ENCODE measurements around the gene TMOD1. TPM values are rescaled to one million over a fixed set of nuclear protein-coding genes. Genes with fewer than 3 reads are reported as not detected.

The TMOD1 gene
- total and polyA plus RNA-seq, 9 of the 15 experiments (the other 6 are each of a cell fraction or from before 2014, with no cell fraction given): 7.1 to 41.2 (median 14.2) TPM

DNA sequence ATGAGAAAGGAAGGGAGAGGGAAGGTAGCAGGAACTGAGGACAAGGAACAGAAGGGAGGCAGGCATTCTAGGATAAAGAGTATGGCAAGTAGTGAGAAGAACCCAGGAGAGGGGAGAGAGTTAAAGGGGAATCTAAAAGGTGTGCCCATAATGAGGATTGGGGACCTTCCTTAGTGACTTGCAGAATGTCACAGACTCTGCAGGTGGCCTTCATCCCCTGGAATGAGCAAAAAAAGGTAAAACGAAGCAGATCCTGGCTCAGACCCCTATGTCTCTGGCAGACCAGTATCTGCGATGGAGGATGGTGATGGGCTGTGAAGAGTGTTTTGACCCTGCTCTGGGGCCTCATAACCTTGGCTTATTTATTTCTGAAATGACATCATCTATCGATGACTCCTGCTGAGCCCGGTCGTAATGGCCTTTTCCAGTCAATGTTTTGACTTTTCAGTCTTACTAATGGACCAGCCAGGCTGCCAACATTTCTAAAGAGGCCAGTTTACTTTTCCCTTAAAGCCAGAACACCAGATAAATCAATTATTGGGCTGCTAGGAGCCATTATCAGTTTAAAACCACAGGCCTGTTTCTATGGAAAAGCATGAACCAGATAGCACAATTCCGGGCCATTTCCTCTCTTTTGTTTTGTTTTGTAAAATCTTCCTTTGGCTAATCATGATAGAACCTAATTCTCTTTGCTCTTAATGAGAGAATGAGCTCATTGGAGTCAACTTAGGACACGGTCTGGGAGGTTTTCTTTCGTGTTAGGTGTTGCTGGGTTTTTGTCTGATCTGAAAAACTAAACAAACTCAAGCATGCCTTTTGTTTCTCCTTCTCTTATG lies 3.1 kb downstream of the TMOD1 start (continued):
- TF ChIP-seq, protein P1, sequence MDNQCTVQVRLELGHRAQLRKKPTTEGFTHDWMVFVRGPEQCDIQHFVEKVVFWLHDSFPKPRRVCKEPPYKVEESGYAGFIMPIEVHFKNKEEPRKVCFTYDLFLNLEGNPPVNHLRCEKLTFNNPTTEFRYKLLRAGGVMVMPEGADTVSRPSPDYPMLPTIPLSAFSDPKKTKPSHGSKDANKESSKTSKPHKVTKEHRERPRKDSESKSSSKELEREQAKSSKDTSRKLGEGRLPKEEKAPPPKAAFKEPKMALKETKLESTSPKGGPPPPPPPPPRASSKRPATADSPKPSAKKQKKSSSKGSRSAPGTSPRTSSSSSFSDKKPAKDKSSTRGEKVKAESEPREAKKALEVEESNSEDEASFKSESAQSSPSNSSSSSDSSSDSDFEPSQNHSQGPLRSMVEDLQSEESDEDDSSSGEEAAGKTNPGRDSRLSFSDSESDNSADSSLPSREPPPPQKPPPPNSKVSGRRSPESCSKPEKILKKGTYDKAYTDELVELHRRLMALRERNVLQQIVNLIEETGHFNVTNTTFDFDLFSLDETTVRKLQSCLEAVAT (IDR thresholded peaks at IDR 0.05): 0 out of 4 replicates have a peak, but pooled peaks of 1 of the 2 experiments have one; percentile 48
- TF ChIP-seq, protein P2, sequence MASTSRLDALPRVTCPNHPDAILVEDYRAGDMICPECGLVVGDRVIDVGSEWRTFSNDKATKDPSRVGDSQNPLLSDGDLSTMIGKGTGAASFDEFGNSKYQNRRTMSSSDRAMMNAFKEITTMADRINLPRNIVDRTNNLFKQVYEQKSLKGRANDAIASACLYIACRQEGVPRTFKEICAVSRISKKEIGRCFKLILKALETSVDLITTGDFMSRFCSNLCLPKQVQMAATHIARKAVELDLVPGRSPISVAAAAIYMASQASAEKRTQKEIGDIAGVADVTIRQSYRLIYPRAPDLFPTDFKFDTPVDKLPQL (IDR thresholded peaks at IDR 0.05; ENCODE audit: extremely low read depth, insufficient read length): no peak
- no peak for TF ChIP-seq STAG1 (CRISPR knock-in tag; IDR thresholded peaks at IDR 0.05; ENCODE audit: borderline replicate concordance)
- no peak for TF ChIP-seq NBN (IDR thresholded peaks at IDR 0.05; ENCODE audit: low read depth)
- TF ChIP-seq, protein P3, sequence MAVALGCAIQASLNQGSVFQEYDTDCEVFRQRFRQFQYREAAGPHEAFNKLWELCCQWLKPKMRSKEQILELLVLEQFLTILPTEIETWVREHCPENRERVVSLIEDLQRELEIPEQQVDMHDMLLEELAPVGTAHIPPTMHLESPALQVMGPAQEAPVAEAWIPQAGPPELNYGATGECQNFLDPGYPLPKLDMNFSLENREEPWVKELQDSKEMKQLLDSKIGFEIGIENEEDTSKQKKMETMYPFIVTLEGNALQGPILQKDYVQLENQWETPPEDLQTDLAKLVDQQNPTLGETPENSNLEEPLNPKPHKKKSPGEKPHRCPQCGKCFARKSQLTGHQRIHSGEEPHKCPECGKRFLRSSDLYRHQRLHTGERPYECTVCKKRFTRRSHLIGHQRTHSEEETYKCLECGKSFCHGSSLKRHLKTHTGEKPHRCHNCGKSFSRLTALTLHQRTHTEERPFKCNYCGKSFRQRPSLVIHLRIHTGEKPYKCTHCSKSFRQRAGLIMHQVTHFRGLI (CRISPR knock-in tag; IDR thresholded peaks at IDR 0.05): no peak
- TF ChIP-seq, protein P4, sequence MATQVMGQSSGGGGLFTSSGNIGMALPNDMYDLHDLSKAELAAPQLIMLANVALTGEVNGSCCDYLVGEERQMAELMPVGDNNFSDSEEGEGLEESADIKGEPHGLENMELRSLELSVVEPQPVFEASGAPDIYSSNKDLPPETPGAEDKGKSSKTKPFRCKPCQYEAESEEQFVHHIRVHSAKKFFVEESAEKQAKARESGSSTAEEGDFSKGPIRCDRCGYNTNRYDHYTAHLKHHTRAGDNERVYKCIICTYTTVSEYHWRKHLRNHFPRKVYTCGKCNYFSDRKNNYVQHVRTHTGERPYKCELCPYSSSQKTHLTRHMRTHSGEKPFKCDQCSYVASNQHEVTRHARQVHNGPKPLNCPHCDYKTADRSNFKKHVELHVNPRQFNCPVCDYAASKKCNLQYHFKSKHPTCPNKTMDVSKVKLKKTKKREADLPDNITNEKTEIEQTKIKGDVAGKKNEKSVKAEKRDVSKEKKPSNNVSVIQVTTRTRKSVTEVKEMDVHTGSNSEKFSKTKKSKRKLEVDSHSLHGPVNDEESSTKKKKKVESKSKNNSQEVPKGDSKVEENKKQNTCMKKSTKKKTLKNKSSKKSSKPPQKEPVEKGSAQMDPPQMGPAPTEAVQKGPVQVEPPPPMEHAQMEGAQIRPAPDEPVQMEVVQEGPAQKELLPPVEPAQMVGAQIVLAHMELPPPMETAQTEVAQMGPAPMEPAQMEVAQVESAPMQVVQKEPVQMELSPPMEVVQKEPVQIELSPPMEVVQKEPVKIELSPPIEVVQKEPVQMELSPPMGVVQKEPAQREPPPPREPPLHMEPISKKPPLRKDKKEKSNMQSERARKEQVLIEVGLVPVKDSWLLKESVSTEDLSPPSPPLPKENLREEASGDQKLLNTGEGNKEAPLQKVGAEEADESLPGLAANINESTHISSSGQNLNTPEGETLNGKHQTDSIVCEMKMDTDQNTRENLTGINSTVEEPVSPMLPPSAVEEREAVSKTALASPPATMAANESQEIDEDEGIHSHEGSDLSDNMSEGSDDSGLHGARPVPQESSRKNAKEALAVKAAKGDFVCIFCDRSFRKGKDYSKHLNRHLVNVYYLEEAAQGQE (IDR thresholded peaks at IDR 0.05; ENCODE audit: borderline replicate concordance): no peak
- TF ChIP-seq, protein P4 (CRISPR knock-in tag; IDR thresholded peaks at IDR 0.05; ENCODE audit: low read depth): no peak
- no peak for TF ChIP-seq ARID2 (IDR thresholded peaks at IDR 0.05)
- TF ChIP-seq, protein P5, sequence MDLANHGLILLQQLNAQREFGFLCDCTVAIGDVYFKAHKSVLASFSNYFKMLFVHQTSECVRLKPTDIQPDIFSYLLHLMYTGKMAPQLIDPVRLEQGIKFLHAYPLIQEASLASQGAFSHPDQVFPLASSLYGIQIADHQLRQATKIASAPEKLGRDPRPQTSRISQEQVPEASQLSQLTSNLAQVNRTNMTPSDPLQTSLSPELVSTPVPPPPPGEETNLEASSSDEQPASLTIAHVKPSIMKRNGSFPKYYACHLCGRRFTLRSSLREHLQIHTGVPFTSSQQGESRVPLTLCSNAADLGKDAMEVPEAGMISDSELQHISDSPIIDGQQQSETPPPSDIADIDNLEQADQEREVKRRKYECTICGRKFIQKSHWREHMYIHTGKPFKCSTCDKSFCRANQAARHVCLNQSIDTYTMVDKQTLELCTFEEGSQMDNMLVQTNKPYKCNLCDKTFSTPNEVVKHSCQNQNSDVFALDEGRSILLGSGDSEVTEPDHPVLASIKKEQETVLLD (IDR thresholded peaks at IDR 0.05): no peak
- no peak for TF ChIP-seq SNIP1 (IDR thresholded peaks at IDR 0.05; ENCODE audit: low read depth)
- TF ChIP-seq, protein P6, sequence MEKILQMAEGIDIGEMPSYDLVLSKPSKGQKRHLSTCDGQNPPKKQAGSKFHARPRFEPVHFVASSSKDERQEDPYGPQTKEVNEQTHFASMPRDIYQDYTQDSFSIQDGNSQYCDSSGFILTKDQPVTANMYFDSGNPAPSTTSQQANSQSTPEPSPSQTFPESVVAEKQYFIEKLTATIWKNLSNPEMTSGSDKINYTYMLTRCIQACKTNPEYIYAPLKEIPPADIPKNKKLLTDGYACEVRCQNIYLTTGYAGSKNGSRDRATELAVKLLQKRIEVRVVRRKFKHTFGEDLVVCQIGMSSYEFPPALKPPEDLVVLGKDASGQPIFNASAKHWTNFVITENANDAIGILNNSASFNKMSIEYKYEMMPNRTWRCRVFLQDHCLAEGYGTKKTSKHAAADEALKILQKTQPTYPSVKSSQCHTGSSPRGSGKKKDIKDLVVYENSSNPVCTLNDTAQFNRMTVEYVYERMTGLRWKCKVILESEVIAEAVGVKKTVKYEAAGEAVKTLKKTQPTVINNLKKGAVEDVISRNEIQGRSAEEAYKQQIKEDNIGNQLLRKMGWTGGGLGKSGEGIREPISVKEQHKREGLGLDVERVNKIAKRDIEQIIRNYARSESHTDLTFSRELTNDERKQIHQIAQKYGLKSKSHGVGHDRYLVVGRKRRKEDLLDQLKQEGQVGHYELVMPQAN (IDR thresholded peaks at IDR 0.05; ENCODE audit: borderline replicate concordance): no peak

Measured in K562 (cell line).